Fibroblast of pulmonary artery (primary cell): ENCODE data around the gene ZNF354C.

ENCODE experiments used
- DNase-seq: peaks from one replicate; pipeline ENCODE4 v3.0.0-alpha.2; 2010; ENCODE audit warnings: low read depth
- H3K4me3 ChIP-seq: replicated peaks from 2 replicates; pipeline ENCODE4 v1.5.1; 2011; ENCODE audit warnings: low read depth, mild to moderate bottlenecking, control low read depth, low read length, moderate library complexity
- CTCF ChIP-seq: IDR thresholded peaks from 2 replicates; pipeline ENCODE4 v1.5.1; 2011; ENCODE audit warnings: mild to moderate bottlenecking, control low read depth, low read length, inconsistent platforms; ENCODE audit errors: missing control alignments

The ZNF354C gene

GRCh38 chr5:179060116-179061008, at the start of gene ZNF354C:
Gene ZNF354C (plus strand): TSS chr5:179060373. CDS start chr5:179062069, 1,696 bp downstream.
- DNase-seq, result peak; percentile 93
- H3K4me3 ChIP-seq, result peak within 1 kb of the TSS; percentile 66
- no peak for TF ChIP-seq CTCF

GRCh38 chr5:179023528-179024189, 36.5 kb upstream of the ZNF354C start, which contains the start of gene ZNF879:
Gene ZNF879 (plus strand): TSS chr5:179023804. CDS start chr5:179025005, 1,201 bp downstream.
- H3K4me3 ChIP-seq, result peak within 1 kb of the TSS; percentile 70
- peak; percentile 98 for DNase-seq
- TF ChIP-seq CTCF, result no peak

GRCh38 chr5:179033004-179033580, 27.1 kb upstream of the ZNF354C start:
- DNase-seq, result no peak
- no peak for TF ChIP-seq CTCF
- no peak overlapping the region for H3K4me3 ChIP-seq

- TF ChIP-seq CTCF, result no peak
- no peak for DNase-seq
- H3K4me3 ChIP-seq, result no peak overlapping the region
These were observed 15.4 kb upstream of the ZNF354C start for GRCh38 chr5:179044765-179045164.

GRCh38 chr5:179051784-179052183, 8.4 kb upstream of the ZNF354C start:
- no peak for DNase-seq
- TF ChIP-seq CTCF, result no peak
- H3K4me3 ChIP-seq, result no peak overlapping the region

- no peak for TF ChIP-seq CTCF
- DNase-seq, result no peak
- no peak overlapping the region for H3K4me3 ChIP-seq
These were observed 6.0 kb upstream of the ZNF354C start for GRCh38 chr5:179054036-179054785.
